HepG2 (cell line): ENCODE data around the gene IGFALS. TPM values are rescaled to one million over a fixed set of nuclear protein-coding genes. Genes with fewer than 3 reads are reported as not detected.

ENCODE experiments used
- ARNTL ChIP-seq: sonication (generic); formaldehyde crosslinking; IDR thresholded peaks from 2 replicates; pipeline ENCODE4 v1.4.0; 2020; ENCODE audit warnings: mild to moderate bottlenecking, missing genetic modification reagents
- GATAD1 ChIP-seq: IDR thresholded peaks from 2 replicates; pipeline ENCODE4 v1.6.1; 2016; ENCODE audit warnings: missing genetic modification reagents, missing compliant biosample characterization
- MAZ ChIP-seq, 2 experiments: sonication (generic) in 1 of 2; formaldehyde crosslinking in 1 of 2; IDR thresholded peaks; 2 replicates each; pipeline versions ENCODE4 v1.5.0 to v1.6.1; 2012 to 2020; ENCODE audit warnings: low read depth in 2 of 2, mild to moderate bottlenecking in 2 of 2, borderline replicate concordance in 1 of 2, improper control_type of control experiment in 1 of 2, low read length in 1 of 2, missing genetic modification reagents in 1 of 2, moderate library complexity in 1 of 2
- MIXL1 ChIP-seq: IDR thresholded peaks from 2 replicates; pipeline ENCODE4 v1.6.1; 2016
- NR1H2 ChIP-seq: sonication (generic); formaldehyde crosslinking; IDR thresholded peaks from 2 replicates; pipeline ENCODE4 v1.8.1; 2022; ENCODE audit warnings: low read depth, missing genetic modification reagents, borderline replicate concordance
- RARA ChIP-seq: IDR thresholded peaks from 2 replicates; pipeline ENCODE4 v1.6.1; 2016; ENCODE audit warnings: missing genetic modification reagents, missing compliant biosample characterization
- SALL2 ChIP-seq: sonication (generic); formaldehyde crosslinking; IDR thresholded peaks from 2 replicates; pipeline ENCODE4 v1.8.1; 2023; ENCODE audit warnings: mild to moderate bottlenecking, missing genetic modification reagents, inconsistent platforms
- SMAD3 ChIP-seq: sonication (generic); formaldehyde crosslinking; IDR thresholded peaks from 2 replicates; pipeline ENCODE4 v1.4.0; 2020; ENCODE audit warnings: missing genetic modification reagents
- ZBTB7B ChIP-seq: sonication (generic); formaldehyde crosslinking; IDR thresholded peaks from 2 replicates; pipeline ENCODE4 v1.4.0; 2020; ENCODE audit warnings: missing genetic modification reagents
- ZFX ChIP-seq: sonication (generic); formaldehyde crosslinking; IDR thresholded peaks from 2 replicates; pipeline ENCODE4 v1.4.0; 2020; ENCODE audit warnings: mild to moderate bottlenecking, low read depth, missing genetic modification reagents, moderate library complexity
- ZNF207 ChIP-seq: fragments of 450-650 bp; IDR thresholded peaks from 2 replicates; pipeline ENCODE4 v1.6.1; 2016; ENCODE audit warnings: antibody characterized with exemption, borderline replicate concordance
- ZNF451 ChIP-seq: sonication (generic); formaldehyde crosslinking; IDR thresholded peaks from 2 replicates; pipeline ENCODE4 v1.5.0; 2020; ENCODE audit warnings: mild to moderate bottlenecking, missing genetic modification reagents
- ZNF501 ChIP-seq: sonication (generic); formaldehyde crosslinking; IDR thresholded peaks from 2 replicates; pipeline ENCODE4 v1.5.1; 2020; ENCODE audit warnings: mild to moderate bottlenecking, moderate library complexity, missing genetic modification reagents
- ZNF567 ChIP-seq: sonication (generic); formaldehyde crosslinking; IDR thresholded peaks from 2 replicates; pipeline ENCODE4 v1.8.1; 2023; ENCODE audit warnings: mild to moderate bottlenecking, missing genetic modification reagents, borderline replicate concordance
- ZNF615 ChIP-seq: sonication (generic); formaldehyde crosslinking; IDR thresholded peaks from 2 replicates; pipeline ENCODE4 v1.5.0; 2020; ENCODE audit warnings: mild to moderate bottlenecking, missing genetic modification reagents, borderline replicate concordance
- ZNF816 ChIP-seq: sonication (generic); formaldehyde crosslinking; IDR thresholded peaks from 2 replicates; pipeline ENCODE4 v1.8.0; 2022; ENCODE audit warnings: missing genetic modification reagents, mild to moderate bottlenecking, borderline replicate concordance
- polyA plus RNA-seq, 8 experiments: library from polyadenylated mRNA; depleted of rRNA in 3 of 8; stranded (reverse) in 7 of 8; unstranded in 1 of 8; fragments of >200 nt; fragmentation: Illumina TruSeq in 4 of 8; extraction: Trizol in 4 of 8; gene quantifications; 2 replicates each; pipeline versions ENCODE4 v1.2.1 to v1.2.3, GENCODE V29; 2011 to 2016; ENCODE audit warnings: low read depth in 4 of 8, missing spikeins in 1 of 8, mixed read lengths in 1 of 8; ENCODE audit not compliant: insufficient read depth in 1 of 8
- total RNA-seq, 5 experiments: library from RNA; depleted of rRNA; stranded (reverse); fragments of >200 nt; fragmentation: Illumina TruSeq; extraction: Trizol; gene quantifications; 2 replicates each; pipeline ENCODE4 v1.2.3, GENCODE V29; 2016; ENCODE audit warnings: low read depth in 1 of 5
- TF ChIP-seq, protein P1 (sequence below): sonication (generic); formaldehyde crosslinking; IDR thresholded peaks from 2 replicates; pipeline ENCODE4 v1.4.0; 2020; ENCODE audit warnings: missing genetic modification reagents, borderline replicate concordance
- TF ChIP-seq, protein P2 (sequence below), 2 experiments: sonication (generic) in 1 of 2; formaldehyde crosslinking in 1 of 2; IDR thresholded peaks; 2 replicates each; pipeline versions ENCODE4 v1.4.0 to v1.6.1; 2016 to 2020; ENCODE audit warnings: borderline replicate concordance in 1 of 2, low read depth in 1 of 2, mild to moderate bottlenecking in 1 of 2, missing genetic modification reagents in 1 of 2
- TF ChIP-seq, protein P3 (sequence below): sonication (generic); formaldehyde crosslinking; IDR thresholded peaks from 2 replicates; pipeline ENCODE4 v1.9.0; 2021; ENCODE audit warnings: missing genetic modification reagents, borderline replicate concordance

The IGFALS gene
- total and polyA plus RNA-seq, 2 of the 13 experiments (the other 11 are each of a cell fraction or from before 2014, with no cell fraction given): 0.34 to 2.4 TPM

DNA sequence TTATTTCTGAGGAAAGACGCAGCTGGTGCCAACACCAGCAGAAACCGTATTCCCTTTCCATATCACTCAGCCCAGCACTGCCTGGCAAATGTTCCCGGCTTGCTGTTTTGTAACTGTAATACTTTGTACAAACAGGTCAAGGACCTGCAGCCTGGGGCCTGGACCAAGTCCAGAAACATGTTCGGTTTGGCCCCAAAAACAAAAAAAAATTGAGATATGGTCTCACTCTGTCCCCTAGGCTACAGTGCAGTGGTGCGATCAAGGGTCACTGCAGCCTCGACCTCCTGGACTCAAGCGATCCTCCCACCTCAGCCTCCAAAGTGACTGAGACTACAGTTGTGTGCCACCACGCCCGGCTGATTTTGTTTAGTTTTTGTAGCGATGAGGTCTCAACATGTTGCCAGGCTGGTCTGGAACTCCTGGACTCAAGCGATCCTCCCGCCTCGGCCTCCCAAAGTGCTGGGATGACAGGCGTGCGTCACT, 31.9 kb upstream of the IGFALS start (continued):
- TF ChIP-seq ZNF816: no peak
- no peak for TF ChIP-seq ZNF451 (CRISPR knock-in tag)
- no peak for TF ChIP-seq MAZ (IDR thresholded peaks at IDR 0.05; ENCODE audit: borderline replicate concordance, low read depth, low read length)
- TF ChIP-seq MAZ (CRISPR knock-in tag; IDR thresholded peaks at IDR 0.05; ENCODE audit: low read depth): no peak
- no peak for TF ChIP-seq ZNF567
- TF ChIP-seq NR1H2 (CRISPR knock-in tag): no peak
- TF ChIP-seq ZBTB7B (CRISPR knock-in tag): no peak
- no peak for TF ChIP-seq SMAD3 (CRISPR knock-in tag)
- TF ChIP-seq ZFX (CRISPR knock-in tag): no peak
- TF ChIP-seq, protein P1, sequence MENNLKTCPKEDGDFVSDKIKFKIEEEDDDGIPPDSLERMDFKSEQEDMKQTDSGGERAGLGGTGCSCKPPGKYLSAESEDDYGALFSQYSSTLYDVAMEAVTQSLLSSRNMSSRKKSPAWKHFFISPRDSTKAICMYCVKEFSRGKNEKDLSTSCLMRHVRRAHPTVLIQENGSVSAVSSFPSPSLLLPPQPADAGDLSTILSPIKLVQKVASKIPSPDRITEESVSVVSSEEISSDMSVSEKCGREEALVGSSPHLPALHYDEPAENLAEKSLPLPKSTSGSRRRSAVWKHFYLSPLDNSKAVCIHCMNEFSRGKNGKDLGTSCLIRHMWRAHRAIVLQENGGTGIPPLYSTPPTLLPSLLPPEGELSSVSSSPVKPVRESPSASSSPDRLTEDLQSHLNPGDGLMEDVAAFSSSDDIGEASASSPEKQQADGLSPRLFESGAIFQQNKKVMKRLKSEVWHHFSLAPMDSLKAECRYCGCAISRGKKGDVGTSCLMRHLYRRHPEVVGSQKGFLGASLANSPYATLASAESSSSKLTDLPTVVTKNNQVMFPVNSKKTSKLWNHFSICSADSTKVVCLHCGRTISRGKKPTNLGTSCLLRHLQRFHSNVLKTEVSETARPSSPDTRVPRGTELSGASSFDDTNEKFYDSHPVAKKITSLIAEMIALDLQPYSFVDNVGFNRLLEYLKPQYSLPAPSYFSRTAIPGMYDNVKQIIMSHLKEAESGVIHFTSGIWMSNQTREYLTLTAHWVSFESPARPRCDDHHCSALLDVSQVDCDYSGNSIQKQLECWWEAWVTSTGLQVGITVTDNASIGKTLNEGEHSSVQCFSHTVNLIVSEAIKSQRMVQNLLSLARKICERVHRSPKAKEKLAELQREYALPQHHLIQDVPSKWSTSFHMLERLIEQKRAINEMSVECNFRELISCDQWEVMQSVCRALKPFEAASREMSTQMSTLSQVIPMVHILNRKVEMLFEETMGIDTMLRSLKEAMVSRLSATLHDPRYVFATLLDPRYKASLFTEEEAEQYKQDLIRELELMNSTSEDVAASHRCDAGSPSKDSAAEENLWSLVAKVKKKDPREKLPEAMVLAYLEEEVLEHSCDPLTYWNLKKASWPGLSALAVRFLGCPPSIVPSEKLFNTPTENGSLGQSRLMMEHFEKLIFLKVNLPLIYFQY (CRISPR knock-in tag): peak; percentile 57
- no peak for TF ChIP-seq ZNF615
- no peak for TF ChIP-seq GATAD1 (CRISPR knock-in tag)
- TF ChIP-seq, protein P2, sequence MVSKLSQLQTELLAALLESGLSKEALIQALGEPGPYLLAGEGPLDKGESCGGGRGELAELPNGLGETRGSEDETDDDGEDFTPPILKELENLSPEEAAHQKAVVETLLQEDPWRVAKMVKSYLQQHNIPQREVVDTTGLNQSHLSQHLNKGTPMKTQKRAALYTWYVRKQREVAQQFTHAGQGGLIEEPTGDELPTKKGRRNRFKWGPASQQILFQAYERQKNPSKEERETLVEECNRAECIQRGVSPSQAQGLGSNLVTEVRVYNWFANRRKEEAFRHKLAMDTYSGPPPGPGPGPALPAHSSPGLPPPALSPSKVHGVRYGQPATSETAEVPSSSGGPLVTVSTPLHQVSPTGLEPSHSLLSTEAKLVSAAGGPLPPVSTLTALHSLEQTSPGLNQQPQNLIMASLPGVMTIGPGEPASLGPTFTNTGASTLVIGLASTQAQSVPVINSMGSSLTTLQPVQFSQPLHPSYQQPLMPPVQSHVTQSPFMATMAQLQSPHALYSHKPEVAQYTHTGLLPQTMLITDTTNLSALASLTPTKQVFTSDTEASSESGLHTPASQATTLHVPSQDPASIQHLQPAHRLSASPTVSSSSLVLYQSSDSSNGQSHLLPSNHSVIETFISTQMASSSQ (IDR thresholded peaks at IDR 0.05; ENCODE audit: low read depth): no peak
- TF ChIP-seq, protein P2 (CRISPR knock-in tag; IDR thresholded peaks at IDR 0.05; ENCODE audit: borderline replicate concordance): peak; percentile 42; the same call in 1 of the 2 replicates
- 0 out of 2 replicates have a peak, but pooled peaks have one; percentile 22 for TF ChIP-seq ARNTL (CRISPR knock-in tag)
- TF ChIP-seq SALL2 (CRISPR knock-in tag): no peak
- no peak; the same call in 1 of the 2 replicates for TF ChIP-seq ZNF501 (CRISPR knock-in tag)
- TF ChIP-seq ZNF207: no peak
- peak; percentile 61; the same call in 1 of the 2 replicates for TF ChIP-seq RARA (CRISPR knock-in tag)
- TF ChIP-seq, protein P3, sequence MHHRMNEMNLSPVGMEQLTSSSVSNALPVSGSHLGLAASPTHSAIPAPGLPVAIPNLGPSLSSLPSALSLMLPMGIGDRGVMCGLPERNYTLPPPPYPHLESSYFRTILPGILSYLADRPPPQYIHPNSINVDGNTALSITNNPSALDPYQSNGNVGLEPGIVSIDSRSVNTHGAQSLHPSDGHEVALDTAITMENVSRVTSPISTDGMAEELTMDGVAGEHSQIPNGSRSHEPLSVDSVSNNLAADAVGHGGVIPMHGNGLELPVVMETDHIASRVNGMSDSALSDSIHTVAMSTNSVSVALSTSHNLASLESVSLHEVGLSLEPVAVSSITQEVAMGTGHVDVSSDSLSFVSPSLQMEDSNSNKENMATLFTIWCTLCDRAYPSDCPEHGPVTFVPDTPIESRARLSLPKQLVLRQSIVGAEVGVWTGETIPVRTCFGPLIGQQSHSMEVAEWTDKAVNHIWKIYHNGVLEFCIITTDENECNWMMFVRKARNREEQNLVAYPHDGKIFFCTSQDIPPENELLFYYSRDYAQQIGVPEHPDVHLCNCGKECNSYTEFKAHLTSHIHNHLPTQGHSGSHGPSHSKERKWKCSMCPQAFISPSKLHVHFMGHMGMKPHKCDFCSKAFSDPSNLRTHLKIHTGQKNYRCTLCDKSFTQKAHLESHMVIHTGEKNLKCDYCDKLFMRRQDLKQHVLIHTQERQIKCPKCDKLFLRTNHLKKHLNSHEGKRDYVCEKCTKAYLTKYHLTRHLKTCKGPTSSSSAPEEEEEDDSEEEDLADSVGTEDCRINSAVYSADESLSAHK (CRISPR knock-in tag): no peak
- 0 out of 2 replicates have a peak, but pooled peaks have one; percentile 13 for TF ChIP-seq MIXL1
